ENCODE measurements around the gene RAX.

RAX gene

GRCh38 chr18:59238385-59238784, 34.9 kb downstream of the RAX start:
- no peak for DNase-seq

- no peak for DNase-seq
Measured at GRCh38 chr18:59233017-59233410, 40.2 kb downstream of the RAX start.

- DNase-seq: no peak
Measured at GRCh38 chr18:59232309-59233016, 40.8 kb downstream of the RAX start.

- DNase-seq: no peak
Measured at GRCh38 chr18:59231877-59232276, 41.4 kb downstream of the RAX start.

GRCh38 chr18:59231114-59231513, 42.1 kb downstream of the RAX start:
- DNase-seq: no peak

- peak; percentile 11 for DNase-seq
Measured at GRCh38 chr18:59229701-59230443, 43.4 kb downstream of the RAX start.

- no peak for DNase-seq
Measured at GRCh38 chr18:59229191-59229590, 44.1 kb downstream of the RAX start.

- no peak for DNase-seq
Measured at GRCh38 chr18:59228351-59228750, 44.9 kb downstream of the RAX start.

GRCh38 chr18:59222341-59222740, 50.9 kb downstream of the RAX start:
- no peak for DNase-seq

GRCh38 chr18:59220784-59221765, 52.2 kb downstream of the RAX start:
- no peak for DNase-seq

- DNase-seq: no peak
Measured at GRCh38 chr18:59220164-59220783, 53.0 kb downstream of the RAX start.

GRCh38 chr18:59219672-59220163, 53.5 kb downstream of the RAX start, which contains the start of gene GRP:
TSS of gene GRP (plus strand) at chr18:59220158. CDS start at chr18:59220266, 108 bp downstream.
- no peak for DNase-seq

- no peak for DNase-seq
Measured at GRCh38 chr18:59218018-59218417, 55.2 kb downstream of the RAX start.
